ENCODE data around the gene CACUL1. TPM values are rescaled to one million over a fixed set of nuclear protein-coding genes. Genes with fewer than 3 reads are reported as not detected.

The CACUL1 gene
- total RNA-seq, 1 experiment from 2014 or later: 38.5 TPM

DNA sequence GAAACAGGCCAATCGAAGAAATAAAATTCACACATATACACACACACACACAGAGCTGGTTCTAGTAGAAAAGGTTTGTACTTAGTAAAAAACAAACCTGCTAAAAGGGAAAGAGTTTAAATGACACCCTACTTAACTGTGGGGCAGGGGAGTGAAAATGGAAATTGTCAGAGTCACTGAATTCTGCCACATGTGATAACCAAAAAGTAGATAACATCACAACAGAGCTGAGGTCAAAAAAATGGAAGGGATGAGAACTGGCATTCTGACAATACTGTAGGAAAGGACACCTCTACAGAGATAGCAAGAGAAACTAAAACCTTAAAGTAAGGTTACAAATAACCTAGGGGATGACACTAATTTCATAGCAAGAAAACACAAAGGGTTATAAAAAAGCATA lies 74.6 kb downstream of the CACUL1 start:
- Histone ChIP-seq H2BK15ac (ENCODE audit: low read depth, low read length) (no peak overlapping the region), H4K20me1 (ENCODE audit: control insufficient read depth, insufficient read depth, insufficient read length) (no peaks in the 10 kb centered on the region), H3K14ac (ENCODE audit: insufficient read depth, low read length) (no peak overlapping the region), H2BK12ac (ENCODE audit: insufficient read length, low read depth, low read length) (no peak overlapping the region), H3K56ac (ENCODE audit: insufficient read length, low read depth, low read length) (no peak overlapping the region), H2BK120ac (ENCODE audit: low read depth, low read length, poor library complexity, severe bottlenecking) (no peak overlapping the region), H2AFZ (ENCODE audit: low read length) (no peak overlapping the region), H3T11ph (ENCODE audit: low read length) (no peak overlapping the region), H3K27me3 (ENCODE audit: insufficient read depth, low read length) (no peaks in the 10 kb centered on the region), H3K23ac (ENCODE audit: insufficient read length, low read depth, low read length) (no peak overlapping the region), H3K4ac (ENCODE audit: low read depth, low read length) (no peak overlapping the region), H3K9ac (ENCODE audit: extremely low read depth, insufficient read length, low read length) (no peak overlapping the region), H3K23me2 (ENCODE audit: insufficient read length, low read depth, low read length, poor library complexity, severe bottlenecking) (no peaks in the 10 kb centered on the region), H4K5ac (ENCODE audit: insufficient read length, low read depth, low read length) (no peak overlapping the region), H2AK5ac (ENCODE audit: insufficient read length, low read length) (no peak overlapping the region), H3K4me1 (ENCODE audit: insufficient read depth, low read length) (no peaks in the 10 kb centered on the region), H3K18ac (ENCODE audit: insufficient read length, low read depth, low read length) (no peak overlapping the region), H2BK5ac (ENCODE audit: insufficient read length, low read length) (no peak overlapping the region), H4K91ac (ENCODE audit: insufficient read length, low read depth, low read length) (no peak overlapping the region), H2BK20ac (ENCODE audit: low read depth, low read length, poor library complexity, severe bottlenecking) (no peak overlapping the region), H4K8ac (replicated peaks; ENCODE audit: insufficient read length, low read depth, low read length) (no peak overlapping the region), H3K27ac (ENCODE audit: insufficient read length, low read depth, low read length) (no peak overlapping the region), H3K79me1 (ENCODE audit: insufficient read depth, low read depth, low read length, poor library complexity, severe bottlenecking) (no peaks in the 10 kb centered on the region), H3K9me3 (ENCODE audit: control insufficient read depth, low read depth, low read length) (no peaks in the 10 kb centered on the region), H3K4me2 (ENCODE audit: insufficient read depth, insufficient read length, low read length) (no peak overlapping the region), H3K79me2 (ENCODE audit: insufficient read depth, low read length) (no peaks in the 10 kb centered on the region)
- no peaks in the 10 kb centered on the region for H3K27me3 Mint-ChIP-seq (ENCODE audit: low read depth)
- no peaks in the 10 kb centered on the region for H3K4me1 Mint-ChIP-seq
- TF ChIP-seq, protein P1, sequence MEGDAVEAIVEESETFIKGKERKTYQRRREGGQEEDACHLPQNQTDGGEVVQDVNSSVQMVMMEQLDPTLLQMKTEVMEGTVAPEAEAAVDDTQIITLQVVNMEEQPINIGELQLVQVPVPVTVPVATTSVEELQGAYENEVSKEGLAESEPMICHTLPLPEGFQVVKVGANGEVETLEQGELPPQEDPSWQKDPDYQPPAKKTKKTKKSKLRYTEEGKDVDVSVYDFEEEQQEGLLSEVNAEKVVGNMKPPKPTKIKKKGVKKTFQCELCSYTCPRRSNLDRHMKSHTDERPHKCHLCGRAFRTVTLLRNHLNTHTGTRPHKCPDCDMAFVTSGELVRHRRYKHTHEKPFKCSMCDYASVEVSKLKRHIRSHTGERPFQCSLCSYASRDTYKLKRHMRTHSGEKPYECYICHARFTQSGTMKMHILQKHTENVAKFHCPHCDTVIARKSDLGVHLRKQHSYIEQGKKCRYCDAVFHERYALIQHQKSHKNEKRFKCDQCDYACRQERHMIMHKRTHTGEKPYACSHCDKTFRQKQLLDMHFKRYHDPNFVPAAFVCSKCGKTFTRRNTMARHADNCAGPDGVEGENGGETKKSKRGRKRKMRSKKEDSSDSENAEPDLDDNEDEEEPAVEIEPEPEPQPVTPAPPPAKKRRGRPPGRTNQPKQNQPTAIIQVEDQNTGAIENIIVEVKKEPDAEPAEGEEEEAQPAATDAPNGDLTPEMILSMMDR (conservative IDR thresholded peaks at IDR 0.05): no peak
- no peak for DNase-seq
- H3K27ac Mint-ChIP-seq: no peak overlapping the region; a peak in 1 of 7 replicates
- no CpG with 5 or more reads among the region's 1 CpG for WGBS (ENCODE audit: extremely low coverage, insufficient read length, low lambda C conversion rate)
- no peak overlapping the region for H3K4me3 Mint-ChIP-seq
- H3K9me3 Mint-ChIP-seq: no peaks in the 10 kb centered on the region
- H3K36me3 Mint-ChIP-seq (ENCODE audit: insufficient read depth in 1 of 3, low read depth in 3 of 3): peaks cover 6 to 18% (median 8%) of the 10 kb centered on the region in 3 experiments; a peak in 5 of 7 replicates

Data from H9 (cell line).